ENCODE measurements around the gene PARVA.

DNA sequence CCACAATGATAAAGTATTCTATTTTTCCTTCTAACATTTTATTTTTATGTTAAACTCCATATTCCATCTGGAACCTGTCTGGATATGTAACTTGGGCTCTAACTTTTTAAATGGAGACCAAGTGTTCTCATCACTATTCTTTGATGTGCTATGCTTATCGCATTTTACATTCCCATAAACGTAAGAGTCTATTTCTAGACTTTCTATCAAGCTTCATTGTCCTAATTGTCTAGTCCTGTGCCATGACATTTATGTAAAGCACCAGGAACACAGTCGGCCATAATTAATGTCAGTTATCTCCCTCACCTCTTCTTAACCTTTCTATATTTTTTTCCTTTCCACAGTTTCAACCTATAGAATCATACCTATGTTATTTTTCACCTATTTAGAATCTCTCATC, 183.0 kb downstream of the PARVA start:
- TF ChIP-seq POLR2A (IDR thresholded peaks at IDR 0.05), result no peak
- no peak for TF ChIP-seq CTCF (IDR thresholded peaks at IDR 0.05)
